Activated naive CD8-positive, alpha-beta T cell treated with anti-CD3 and anti-CD28 coated beads, Interleukin-2, amount 50 U/mL, for 16 hours (primary cell): Measurements from ENCODE around the gene ZGPAT.

Source experiments
- DNase-seq: peaks from one replicate; pipeline ENCODE4 v3.0.0-alpha.2; 2020; ENCODE audit warnings: low read depth, low spot score

Gene ZGPAT

GRCh38 chr20:63782521-63782971 lies 74.7 kb downstream of the ZGPAT start:
- DNase-seq = no peak

- no peak for DNase-seq
These were observed 76.1 kb downstream of the ZGPAT start for GRCh38 chr20:63783970-63784369.

- no peak for DNase-seq
These were observed 77.9 kb downstream of the ZGPAT start for GRCh38 chr20:63785691-63786131.
